HG02870 (cell line): ENCODE data around the gene CDX1.
"Not testable (repeated sequence)": the region's sequence is repeated elsewhere in the genome, so short reads cannot be mapped to it uniquely, and the experiment has no call there.

Experiments used
- ATAC-seq: cut with Tn5 transposase; IDR thresholded peaks from one replicate; pipeline ENCODE4 v1.9.1; 2021; ENCODE audit warnings: mild to moderate bottlenecking, moderate library complexity; ENCODE audit not compliant: unreplicated experiment

The CDX1 gene

GRCh38 chr5:150224483-150225027 lies 58.0 kb downstream of the CDX1 start:
- no peak for ATAC-seq

GRCh38 chr5:150227036-150227435 lies 60.5 kb downstream of the CDX1 start:
- no peak for ATAC-seq

DNA sequence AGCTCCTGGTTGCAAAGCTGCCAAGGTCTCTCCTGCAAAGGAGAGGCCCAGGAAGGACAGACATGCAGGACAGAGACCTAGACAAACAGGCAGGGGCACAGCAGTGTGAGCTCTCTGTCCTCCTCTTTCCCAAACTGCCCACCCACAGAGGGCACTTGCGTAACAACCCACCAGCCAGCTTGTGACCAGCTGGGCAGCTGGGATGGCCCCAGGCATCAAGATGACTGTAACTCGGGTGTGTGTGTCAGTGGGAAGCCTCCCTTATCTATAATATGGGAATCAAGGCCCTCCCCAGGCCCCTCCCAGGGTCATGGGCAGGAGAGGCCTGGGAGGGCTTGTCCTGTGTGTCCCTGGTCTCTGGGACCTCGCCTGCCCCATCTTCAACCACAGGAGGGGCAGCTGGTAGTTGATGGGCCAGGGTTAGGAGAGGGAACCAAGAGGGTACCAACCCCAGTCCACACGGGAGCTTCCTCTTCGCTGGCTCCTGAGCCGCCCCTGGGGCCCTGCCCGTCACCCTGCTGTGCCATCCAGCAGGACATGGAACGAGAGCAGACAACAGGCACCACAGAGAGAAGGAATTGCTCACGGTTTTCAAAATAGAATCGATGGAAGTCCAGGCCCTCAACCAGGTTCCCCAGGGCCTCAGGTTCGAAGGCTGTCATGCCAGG lies 61.2 kb downstream of the CDX1 start:
- no peak for ATAC-seq

DNA sequence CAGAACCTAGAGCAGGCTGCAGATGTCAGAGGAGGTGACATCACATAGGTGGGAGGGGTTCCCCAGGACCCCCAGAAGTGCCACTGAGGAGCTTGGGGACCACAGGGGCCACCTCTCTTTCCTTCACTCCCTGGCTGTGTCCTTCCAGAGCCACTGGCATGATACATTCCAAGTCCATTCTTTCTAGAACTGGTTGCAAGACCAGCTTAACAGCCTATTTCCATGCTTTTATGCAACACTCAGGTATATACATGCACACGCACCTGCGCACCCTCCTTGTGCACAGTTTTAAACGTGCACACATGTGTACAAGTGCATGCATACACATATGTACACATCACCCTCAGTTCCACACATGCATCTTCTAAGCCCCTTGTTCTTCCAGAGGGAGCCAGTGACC lies 63.0 kb downstream of the CDX1 start:
- no peak for ATAC-seq

GRCh38 chr5:150230842-150231241 lies 64.3 kb downstream of the CDX1 start:
- no peak for ATAC-seq

DNA sequence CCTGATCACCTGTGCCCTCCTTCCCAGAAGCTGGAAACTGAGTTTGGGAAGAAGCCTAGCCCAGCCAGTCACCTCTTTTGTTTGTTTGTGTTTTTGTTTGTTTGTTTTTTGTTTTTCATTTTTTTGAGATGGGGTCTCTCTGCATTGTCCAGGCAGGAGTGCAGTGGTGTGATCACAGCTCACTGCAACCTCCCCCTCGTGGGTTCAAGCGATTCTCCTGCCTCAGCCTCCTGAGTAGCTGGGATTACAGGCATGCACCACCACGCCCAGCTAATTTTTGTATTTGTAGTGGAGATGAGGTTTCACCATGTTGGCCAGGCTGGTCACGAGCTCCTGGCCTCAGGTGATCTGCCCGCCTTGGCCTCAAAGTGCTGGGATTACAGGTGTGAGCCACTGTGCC lies 67.1 kb downstream of the CDX1 start:
- ATAC-seq = not testable (repeated sequence)
